DOHH2 (cell line): ENCODE data around the gene SERPINE3.

Experiments used
- H3F3A ChIP-seq: fragments of 200-600 bp; sonication (generic), shearing (Covaris generic); 2 replicates; pipeline ENCODE4 v1.6.0; 2016; ENCODE audit warnings: antibody characterized with exemption, mild to moderate bottlenecking; ENCODE audit not compliant: control insufficient read depth, insufficient read depth
- H3K27ac ChIP-seq: fragments of 200-600 bp; sonication (generic); 2 replicates; pipeline ENCODE4 v1.5.1; 2014; ENCODE audit warnings: low read depth, mild to moderate bottlenecking, low read length, moderate library complexity
- H3K27me3 ChIP-seq: fragments of 200-600 bp; sonication (generic); 2 replicates; pipeline ENCODE4 v1.6.1; 2014; ENCODE audit warnings: mild to moderate bottlenecking, low read length, mixed read lengths; ENCODE audit not compliant: control insufficient read depth
- H3K36me3 ChIP-seq: fragments of 200-600 bp; sonication (generic); 2 replicates; pipeline ENCODE4 v1.6.1; 2014; ENCODE audit warnings: mild to moderate bottlenecking, low read length, moderate library complexity, mixed read lengths; ENCODE audit not compliant: control insufficient read depth
- H3K4me1 ChIP-seq: fragments of 200-600 bp; sonication (generic); 2 replicates; pipeline ENCODE4 v1.6.1; 2014; ENCODE audit warnings: mild to moderate bottlenecking, low read length, mixed read lengths; ENCODE audit not compliant: control insufficient read depth
- H3K4me2 ChIP-seq: fragments of 200-600 bp; sonication (generic); 2 replicates; pipeline ENCODE4 v1.6.0; 2014; ENCODE audit warnings: mild to moderate bottlenecking, low read length, moderate library complexity
- H3K4me3 ChIP-seq: fragments of 200-600 bp; sonication (generic); 2 replicates; pipeline ENCODE4 v1.5.1; 2014; ENCODE audit warnings: mild to moderate bottlenecking, low read length, mixed read lengths
- H3K79me2 ChIP-seq: fragments of 200-600 bp; sonication (generic); 2 replicates; pipeline ENCODE4 v1.6.1; 2014; ENCODE audit warnings: mild to moderate bottlenecking, low read length, mixed read lengths; ENCODE audit not compliant: control insufficient read depth
- H3K9me2 ChIP-seq: fragments of 200-600 bp; sonication (generic); replicated peaks from 2 replicates; pipeline ENCODE4 v1.6.1; 2014; ENCODE audit warnings: mild to moderate bottlenecking, low read length, mixed read lengths; ENCODE audit not compliant: control insufficient read depth
- H3K9me3 ChIP-seq: fragments of 200-600 bp; sonication (generic); 2 replicates; pipeline ENCODE4 v1.6.1; 2014; ENCODE audit warnings: antibody characterized with exemption, low read length, mixed read lengths; ENCODE audit not compliant: control insufficient read depth, insufficient read depth
- H4K20me1 ChIP-seq: fragments of 200-600 bp; sonication (generic); 2 replicates; pipeline ENCODE4 v1.6.0; 2014; ENCODE audit warnings: low read depth, mild to moderate bottlenecking, antibody characterized with exemption, low read length, moderate library complexity; ENCODE audit not compliant: control insufficient read depth, insufficient read depth
- EZH2phosphoT487 ChIP-seq: fragments of 200-600 bp; sonication (generic); IDR thresholded peaks from 2 replicates; pipeline ENCODE4 v1.6.1; 2017; ENCODE audit warnings: borderline replicate concordance, mild to moderate bottlenecking, antibody characterized with exemption, low read length, moderate library complexity, mixed read lengths
- TF ChIP-seq, protein P1 (sequence below): fragments of 200-600 bp; sonication (generic); IDR thresholded peaks from one replicate; pipeline ENCODE4 v1.5.1; 2014; ENCODE audit warnings: antibody characterized with exemption, mild to moderate bottlenecking, low read depth, low read length; ENCODE audit not compliant: poor library complexity, severe bottlenecking

The SERPINE3 gene

DNA sequence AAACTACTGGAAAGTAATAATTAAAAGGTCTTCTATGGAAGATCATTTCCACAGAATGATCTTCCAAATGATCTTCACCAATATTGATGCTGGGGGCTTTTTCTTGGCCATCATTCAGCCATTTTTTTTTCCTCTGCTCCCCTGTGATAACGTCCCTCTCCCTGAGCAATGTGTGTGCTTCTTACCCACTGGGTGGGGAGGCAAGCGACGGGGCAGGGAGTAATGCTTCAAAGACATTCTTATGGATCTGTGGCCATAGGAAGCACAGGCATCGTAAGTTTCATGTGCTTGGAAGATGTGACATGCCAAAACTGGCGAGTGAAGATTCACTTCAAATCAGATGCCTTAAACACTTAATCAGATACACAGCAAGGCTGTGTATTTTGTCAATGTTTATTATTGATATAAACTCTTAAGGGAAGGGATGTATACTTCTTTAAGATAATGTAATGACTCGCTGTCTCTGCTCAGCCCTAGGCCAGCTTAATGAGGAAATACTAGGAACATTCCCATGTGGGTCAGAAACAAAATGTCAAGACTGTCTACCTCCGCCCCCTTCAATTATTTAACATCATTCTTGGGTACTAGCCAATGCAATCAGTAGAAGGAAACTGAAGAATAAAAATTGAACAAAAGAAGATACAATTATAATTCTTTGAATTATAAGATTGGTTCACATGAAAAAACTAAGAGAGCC, 34.1 kb upstream of the SERPINE3 start:
- Histone ChIP-seq H3K4me1 (no peaks in the 10 kb centered on the region), H3K36me3 (no peaks in the 10 kb centered on the region), H3K27me3 (peaks cover 9% of the 10 kb centered on the region), H3K27ac (no peak overlapping the region), H4K20me1 (no peaks in the 10 kb centered on the region), H3K4me2 (no peak overlapping the region), H3K9me2 (no peaks in the 10 kb centered on the region), H3F3A (no peaks in the 10 kb centered on the region), H3K79me2 (no peaks in the 10 kb centered on the region), H3K9me3 (no peaks in the 10 kb centered on the region), H3K4me3 (no peak overlapping the region)
- TF ChIP-seq, protein P1, sequence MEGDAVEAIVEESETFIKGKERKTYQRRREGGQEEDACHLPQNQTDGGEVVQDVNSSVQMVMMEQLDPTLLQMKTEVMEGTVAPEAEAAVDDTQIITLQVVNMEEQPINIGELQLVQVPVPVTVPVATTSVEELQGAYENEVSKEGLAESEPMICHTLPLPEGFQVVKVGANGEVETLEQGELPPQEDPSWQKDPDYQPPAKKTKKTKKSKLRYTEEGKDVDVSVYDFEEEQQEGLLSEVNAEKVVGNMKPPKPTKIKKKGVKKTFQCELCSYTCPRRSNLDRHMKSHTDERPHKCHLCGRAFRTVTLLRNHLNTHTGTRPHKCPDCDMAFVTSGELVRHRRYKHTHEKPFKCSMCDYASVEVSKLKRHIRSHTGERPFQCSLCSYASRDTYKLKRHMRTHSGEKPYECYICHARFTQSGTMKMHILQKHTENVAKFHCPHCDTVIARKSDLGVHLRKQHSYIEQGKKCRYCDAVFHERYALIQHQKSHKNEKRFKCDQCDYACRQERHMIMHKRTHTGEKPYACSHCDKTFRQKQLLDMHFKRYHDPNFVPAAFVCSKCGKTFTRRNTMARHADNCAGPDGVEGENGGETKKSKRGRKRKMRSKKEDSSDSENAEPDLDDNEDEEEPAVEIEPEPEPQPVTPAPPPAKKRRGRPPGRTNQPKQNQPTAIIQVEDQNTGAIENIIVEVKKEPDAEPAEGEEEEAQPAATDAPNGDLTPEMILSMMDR = no peak
- no peak for TF ChIP-seq EZH2phosphoT487

DNA sequence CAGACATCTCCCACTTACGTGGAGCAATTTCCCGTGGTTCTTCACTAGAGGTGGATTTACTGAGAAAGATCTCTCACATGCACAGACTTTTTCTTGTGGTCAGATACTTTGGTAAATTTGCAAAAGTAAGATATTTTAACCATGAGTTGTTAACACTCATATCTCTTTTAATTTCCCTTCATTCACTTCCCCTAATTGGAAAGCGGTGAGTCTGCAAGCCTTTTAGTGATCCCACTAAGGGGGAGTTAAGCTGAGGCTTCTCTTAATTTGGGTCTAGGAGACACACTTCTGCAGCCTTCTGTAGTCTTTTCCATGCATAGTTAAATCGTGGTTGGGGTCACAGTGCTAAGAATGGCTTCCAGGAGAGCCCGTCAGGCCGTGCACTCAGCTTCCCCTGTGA, 30.7 kb upstream of the SERPINE3 start:
- no peak overlapping the region for H3K4me2 ChIP-seq
- no peaks in the 10 kb centered on the region for H3K4me1 ChIP-seq
- H3K36me3 ChIP-seq = no peaks in the 10 kb centered on the region
- TF ChIP-seq EZH2phosphoT487 = no peak
- TF ChIP-seq, protein P1 = no peak
- no peaks in the 10 kb centered on the region for H3K9me3 ChIP-seq
- H3K27me3 ChIP-seq = peaks cover 14% of the 10 kb centered on the region
- H3F3A ChIP-seq = no peaks in the 10 kb centered on the region
- H3K9me2 ChIP-seq = no peaks in the 10 kb centered on the region
- H3K79me2 ChIP-seq = no peaks in the 10 kb centered on the region
- H3K27ac ChIP-seq = no peak overlapping the region
- no peak overlapping the region for H3K4me3 ChIP-seq
- no peaks in the 10 kb centered on the region for H4K20me1 ChIP-seq

DNA sequence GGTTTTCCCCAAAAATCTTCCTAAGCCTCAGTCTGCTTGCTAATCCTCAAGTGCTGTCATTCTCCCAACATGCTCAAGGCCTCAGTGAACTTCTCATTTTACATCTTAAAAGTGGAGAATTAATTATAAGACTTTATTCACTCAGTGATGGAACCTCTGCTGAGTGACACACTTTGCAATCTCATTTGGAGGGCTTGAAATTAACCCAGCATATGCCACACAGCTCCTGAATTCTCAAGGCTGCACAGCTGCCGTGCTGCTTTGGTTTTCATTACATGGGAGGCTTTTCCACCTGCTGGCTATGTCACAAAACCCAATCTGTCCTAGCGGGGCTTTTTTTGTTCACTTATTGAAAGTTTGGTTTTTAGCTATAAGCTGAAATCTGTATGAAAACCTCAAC, 28.3 kb upstream of the SERPINE3 start:
- no peaks in the 10 kb centered on the region for H3K9me3 ChIP-seq
- no peaks in the 10 kb centered on the region for H3F3A ChIP-seq
- H3K9me2 ChIP-seq = no peaks in the 10 kb centered on the region
- peaks cover 15% of the 10 kb centered on the region for H3K27me3 ChIP-seq
- H4K20me1 ChIP-seq = no peaks in the 10 kb centered on the region
- H3K4me3 ChIP-seq = no peak overlapping the region
- H3K4me1 ChIP-seq = no peaks in the 10 kb centered on the region
- H3K27ac ChIP-seq = no peak overlapping the region
- TF ChIP-seq EZH2phosphoT487 = no peak
- TF ChIP-seq, protein P1 = no peak
- H3K36me3 ChIP-seq = no peaks in the 10 kb centered on the region
- no peaks in the 10 kb centered on the region for H3K79me2 ChIP-seq
- no peak overlapping the region for H3K4me2 ChIP-seq
